Astrocyte of the cerebellum (primary cell): ENCODE results near the gene CEACAM6.

Experiments
- DNase-seq: peaks from one replicate; pipeline ENCODE4 v3.0.0-alpha.2; 2011; ENCODE audit warnings: low read depth
- H3K4me3 ChIP-seq: 2 replicates; pipeline ENCODE4 v1.5.1; 2011; ENCODE audit warnings: mild to moderate bottlenecking, low read depth, low read length, moderate library complexity
- in situ Hi-C: cut with HindIII; loops from 2 replicates; pipeline ENCODE4 v1.10.0; 2017; ENCODE audit warnings: low sequenced_read_pairs
- TF ChIP-seq, protein P1 (sequence below): IDR thresholded peaks from 2 replicates; pipeline ENCODE4 v1.5.1; 2012; ENCODE audit warnings: low read length, low read depth, moderate library complexity, mild to moderate bottlenecking; ENCODE audit errors: missing control alignments

The CEACAM6 gene

DNA sequence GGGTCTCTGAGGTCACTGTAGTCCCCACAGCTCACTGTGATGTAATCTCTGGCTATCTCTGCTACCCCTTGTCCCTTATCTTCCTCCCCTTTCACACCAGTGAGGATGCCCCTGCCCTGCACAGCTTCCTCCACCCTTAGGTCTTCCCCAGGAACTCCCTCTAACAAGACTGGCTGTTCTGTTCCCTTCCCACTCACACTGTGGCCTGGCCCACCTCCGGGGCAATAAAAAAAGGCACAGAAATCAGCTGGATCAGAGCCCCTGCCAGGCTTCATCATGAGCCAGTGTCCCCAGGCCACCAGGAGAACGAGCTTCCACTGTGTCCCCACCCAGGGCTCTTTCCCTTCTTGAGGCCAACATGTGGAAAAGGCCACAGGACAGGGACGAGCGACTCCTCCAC lies 45.7 kb downstream of the CEACAM6 start:
- TF ChIP-seq, protein P1, sequence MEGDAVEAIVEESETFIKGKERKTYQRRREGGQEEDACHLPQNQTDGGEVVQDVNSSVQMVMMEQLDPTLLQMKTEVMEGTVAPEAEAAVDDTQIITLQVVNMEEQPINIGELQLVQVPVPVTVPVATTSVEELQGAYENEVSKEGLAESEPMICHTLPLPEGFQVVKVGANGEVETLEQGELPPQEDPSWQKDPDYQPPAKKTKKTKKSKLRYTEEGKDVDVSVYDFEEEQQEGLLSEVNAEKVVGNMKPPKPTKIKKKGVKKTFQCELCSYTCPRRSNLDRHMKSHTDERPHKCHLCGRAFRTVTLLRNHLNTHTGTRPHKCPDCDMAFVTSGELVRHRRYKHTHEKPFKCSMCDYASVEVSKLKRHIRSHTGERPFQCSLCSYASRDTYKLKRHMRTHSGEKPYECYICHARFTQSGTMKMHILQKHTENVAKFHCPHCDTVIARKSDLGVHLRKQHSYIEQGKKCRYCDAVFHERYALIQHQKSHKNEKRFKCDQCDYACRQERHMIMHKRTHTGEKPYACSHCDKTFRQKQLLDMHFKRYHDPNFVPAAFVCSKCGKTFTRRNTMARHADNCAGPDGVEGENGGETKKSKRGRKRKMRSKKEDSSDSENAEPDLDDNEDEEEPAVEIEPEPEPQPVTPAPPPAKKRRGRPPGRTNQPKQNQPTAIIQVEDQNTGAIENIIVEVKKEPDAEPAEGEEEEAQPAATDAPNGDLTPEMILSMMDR: no peak
- no peak overlapping the region for H3K4me3 ChIP-seq
- in situ Hi-C loops: no loop called here
- no peak for DNase-seq

DNA sequence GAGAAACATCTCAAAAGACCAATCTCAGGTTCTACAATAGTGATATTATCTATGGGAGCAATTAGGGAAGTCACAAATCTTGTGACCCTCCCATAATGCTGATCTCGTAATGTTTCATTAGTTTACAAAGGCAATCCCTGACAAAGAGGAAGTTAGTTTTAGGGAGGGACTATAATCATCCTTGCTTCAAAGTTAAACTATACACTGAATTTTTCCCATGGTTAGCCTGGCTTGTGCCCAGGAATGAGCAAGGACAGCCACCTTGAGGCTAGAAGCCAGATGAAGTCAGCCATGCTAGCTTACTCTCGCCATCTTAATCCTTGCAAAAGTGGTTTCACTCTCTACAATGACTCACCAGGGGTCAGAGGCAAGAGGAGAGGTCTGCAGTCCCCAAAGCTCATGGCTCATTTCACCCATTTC lies 46.5 kb downstream of the CEACAM6 start:
- H3K4me3 ChIP-seq: no peak overlapping the region
- TF ChIP-seq, protein P1: no peak
- DNase-seq: no peak
- in situ Hi-C loops: no loop called here

DNA sequence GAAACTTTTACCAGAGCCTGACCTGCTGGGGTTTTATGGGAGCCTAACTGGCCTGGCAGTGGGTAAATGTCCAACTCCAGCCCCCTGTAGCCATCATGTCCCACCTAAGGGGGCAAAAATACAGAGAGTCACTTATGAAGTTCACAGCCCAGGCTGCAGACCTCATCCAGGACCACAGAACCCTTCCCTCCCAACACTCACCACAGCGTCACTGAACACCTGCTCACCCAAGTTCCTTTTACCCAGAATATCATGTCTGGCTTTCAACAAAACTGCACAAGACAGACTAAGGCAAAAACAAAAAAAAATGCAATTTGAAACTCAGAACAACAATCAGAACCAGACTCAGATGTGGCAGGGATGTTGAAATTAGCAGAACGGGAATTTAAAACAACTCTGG lies 47.4 kb downstream of the CEACAM6 start:
- DNase-seq: no peak
- H3K4me3 ChIP-seq: no peak overlapping the region
- TF ChIP-seq, protein P1: no peak
- in situ Hi-C loops: no loop called here

DNA sequence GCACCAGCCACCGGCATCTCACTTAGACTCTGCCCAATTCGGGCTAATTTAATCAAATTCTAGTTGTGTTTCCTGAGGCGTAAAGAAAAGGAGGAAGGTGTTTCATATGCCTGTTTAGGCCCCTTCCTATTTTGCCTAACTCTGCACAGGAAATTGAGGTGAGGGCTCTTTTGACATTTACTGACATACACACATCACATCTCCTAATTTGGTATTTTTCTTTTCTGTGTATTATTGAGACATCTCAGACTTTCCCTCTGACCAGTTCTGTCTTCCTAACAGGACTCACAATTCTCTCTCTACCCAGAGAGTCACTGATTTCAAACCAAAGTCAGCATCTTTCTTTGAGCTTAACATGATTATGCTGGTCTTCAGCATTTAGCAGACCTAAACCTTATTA lies 49.0 kb downstream of the CEACAM6 start:
- DNase-seq: no peak
- H3K4me3 ChIP-seq: no peak overlapping the region
- in situ Hi-C loops: no loop called here
- TF ChIP-seq, protein P1: no peak

DNA sequence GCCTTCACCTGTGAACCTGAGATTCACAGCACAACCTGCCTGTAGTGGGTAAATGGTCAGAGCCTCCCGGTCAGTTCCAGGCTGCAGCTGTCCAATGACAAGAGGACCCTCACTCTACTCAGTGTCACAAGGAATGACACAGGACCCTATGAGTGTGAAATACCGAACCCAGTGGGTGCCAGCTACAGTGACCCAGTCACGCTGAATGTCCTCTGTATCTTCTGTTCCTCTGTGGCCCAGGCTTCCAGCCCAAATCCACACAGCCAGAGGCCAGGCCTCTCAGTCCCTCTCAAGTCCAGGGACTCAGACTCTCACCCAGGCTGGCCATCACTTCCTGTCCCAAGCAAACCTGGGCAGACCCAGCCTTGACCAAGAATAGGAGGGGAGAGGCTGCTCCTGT lies 51.8 kb downstream of the CEACAM6 start:
- no peak overlapping the region for H3K4me3 ChIP-seq
- DNase-seq: no peak
- TF ChIP-seq, protein P1: no peak
- in situ Hi-C loops: no loop called here

DNA sequence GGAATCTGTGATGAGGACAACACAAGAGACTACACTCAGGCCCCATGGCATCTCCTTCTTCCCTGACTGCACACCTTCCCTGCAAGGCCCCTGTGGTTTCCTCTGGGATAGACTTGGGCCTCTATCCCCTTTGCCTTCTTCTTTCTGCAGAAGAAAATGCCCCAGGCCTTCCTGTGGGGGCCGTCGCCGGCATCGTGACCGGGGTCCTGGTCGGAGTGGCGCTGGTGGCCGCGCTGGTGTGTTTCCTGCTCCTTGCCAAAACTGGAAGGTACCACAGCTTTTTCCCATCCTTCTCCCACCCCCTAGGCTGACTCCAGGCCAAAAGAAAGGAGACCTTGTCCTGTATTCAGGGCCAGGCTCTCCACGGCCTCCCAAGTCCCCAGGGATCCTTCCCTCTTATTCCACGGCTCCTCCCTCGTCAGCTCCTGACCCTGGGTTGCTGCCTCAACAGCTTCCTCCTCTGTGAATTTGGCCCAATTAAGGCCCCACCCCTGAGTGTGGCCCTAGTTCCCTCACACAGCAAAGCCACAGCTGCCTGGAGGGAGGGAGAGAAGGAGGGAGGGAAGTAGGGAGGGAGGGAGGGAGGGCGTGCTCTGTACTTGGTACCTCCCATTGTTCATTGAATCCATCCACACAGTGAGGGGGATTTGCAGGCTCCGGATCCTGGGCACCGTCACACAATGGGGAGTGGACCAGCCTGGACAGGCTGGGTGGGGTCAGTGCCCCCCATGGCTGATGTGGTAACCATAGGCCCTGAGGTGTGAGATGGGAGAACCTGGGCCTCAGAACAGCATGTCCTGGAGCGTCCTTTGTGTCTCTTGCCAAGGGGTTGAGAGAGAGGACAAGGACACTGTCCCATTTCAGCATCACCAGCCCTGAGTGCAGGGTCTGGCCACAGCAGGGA lies 53.6 kb downstream of the CEACAM6 start:
- TF ChIP-seq, protein P1: no peak
- in situ Hi-C loops: no loop called here
- H3K4me3 ChIP-seq: no peak overlapping the region
- no peak for DNase-seq
